Measurements from ENCODE around the gene LRG1.

The LRG1 gene

GRCh38 chr19:4554717-4555116 is 14.9 kb upstream of the LRG1 start:
- ATAC-seq: no peak
- TF ChIP-seq SNAI2 (CRISPR knock-in tag; IDR thresholded peaks at IDR 0.05) (no peak), ZNF8 (CRISPR knock-in tag; IDR thresholded peaks at IDR 0.05) (no peak), PATZ1 (CRISPR knock-in tag; IDR thresholded peaks at IDR 0.05; ENCODE audit: borderline replicate concordance) (no peak), TOX (CRISPR knock-in tag; IDR thresholded peaks at IDR 0.05; ENCODE audit: borderline replicate concordance) (no peak), GLIS3 (CRISPR knock-in tag; IDR thresholded peaks at IDR 0.05) (no peak), ESRRG (CRISPR knock-in tag; IDR thresholded peaks at IDR 0.05) (no peak), CREB5 (CRISPR knock-in tag; IDR thresholded peaks at IDR 0.05; ENCODE audit: low read depth) (no peak), POU6F1 (CRISPR knock-in tag; IDR thresholded peaks at IDR 0.05; ENCODE audit: borderline replicate concordance, low read depth) (no peak), ZNF70 (CRISPR knock-in tag; IDR thresholded peaks at IDR 0.05) (no peak), TSHZ2 (CRISPR knock-in tag; IDR thresholded peaks at IDR 0.05) (no peak), ARNTL (CRISPR knock-in tag; IDR thresholded peaks at IDR 0.05; ENCODE audit: borderline replicate concordance, low read depth) (no peak), CSDC2 (CRISPR knock-in tag; IDR thresholded peaks at IDR 0.05) (no peak), RARB (CRISPR knock-in tag; IDR thresholded peaks at IDR 0.05) (no peak)

GRCh38 chr19:4553775-4554174 is 13.9 kb upstream of the LRG1 start:
- ATAC-seq: no peak
- no peak for TF ChIP-seq CSDC2 (CRISPR knock-in tag; IDR thresholded peaks at IDR 0.05)

- no peak for ATAC-seq
- TF ChIP-seq ZNF8 (CRISPR knock-in tag; IDR thresholded peaks at IDR 0.05) (no peak), TOX (CRISPR knock-in tag; IDR thresholded peaks at IDR 0.05; ENCODE audit: borderline replicate concordance) (no peak), ESRRG (CRISPR knock-in tag; IDR thresholded peaks at IDR 0.05) (no peak), TSHZ2 (CRISPR knock-in tag; IDR thresholded peaks at IDR 0.05) (no peak), PATZ1 (CRISPR knock-in tag; IDR thresholded peaks at IDR 0.05; ENCODE audit: borderline replicate concordance) (no peak), RARB (CRISPR knock-in tag; IDR thresholded peaks at IDR 0.05) (no peak)
Observed at GRCh38 chr19:4553092-4553695, 13.4 kb upstream of the LRG1 start.

- TF ChIP-seq GLIS3 (CRISPR knock-in tag; IDR thresholded peaks at IDR 0.05) (no peak), ARNTL (CRISPR knock-in tag; IDR thresholded peaks at IDR 0.05; ENCODE audit: borderline replicate concordance, low read depth) (no peak), ZC3H10 (CRISPR knock-in tag; IDR thresholded peaks at IDR 0.05) (no peak), SNAI2 (CRISPR knock-in tag; IDR thresholded peaks at IDR 0.05) (no peak), CSDC2 (CRISPR knock-in tag; IDR thresholded peaks at IDR 0.05) (no peak), ISL1 (CRISPR knock-in tag; IDR thresholded peaks at IDR 0.05) (no peak), ZNF8 (CRISPR knock-in tag; IDR thresholded peaks at IDR 0.05) (no peak), TOX (CRISPR knock-in tag; IDR thresholded peaks at IDR 0.05; ENCODE audit: borderline replicate concordance) (no peak), TSHZ2 (CRISPR knock-in tag; IDR thresholded peaks at IDR 0.05) (no peak), CREB5 (CRISPR knock-in tag; IDR thresholded peaks at IDR 0.05; ENCODE audit: low read depth) (no peak)
- no peak for ATAC-seq
Observed at GRCh38 chr19:4552525-4552819, 12.6 kb upstream of the LRG1 start.
